ENCODE measurements around the gene DCP1B.

DCP1B gene

GRCh38 chr12:2017546-2018337 lies 13.5 kb upstream of the DCP1B start:
- H3K27me3 ChIP-seq (replicated peaks; ENCODE audit: control insufficient read depth, insufficient read depth, low read length): no peaks in the 10 kb centered on the region; the same call in 1 of the 2 replicates
- no peak overlapping the region for H3K4me3 ChIP-seq (replicated peaks; ENCODE audit: low read depth, low read length)
- DNase-seq (ENCODE audit: extremely low read depth, insufficient read length): no peak
- TF ChIP-seq CTCF (IDR thresholded peaks at IDR 0.05; ENCODE audit: insufficient read depth, low read length, poor library complexity, severe bottlenecking): no peak
- no peaks in the 10 kb centered on the region for H3K36me3 ChIP-seq (ENCODE audit: control insufficient read depth, insufficient read depth, low read length)

GRCh38 chr12:2016862-2017545 lies 12.7 kb upstream of the DCP1B start:
- Histone ChIP-seq H3K4me3 (replicated peaks; ENCODE audit: low read depth, low read length) (no peak overlapping the region), H3K36me3 (ENCODE audit: control insufficient read depth, insufficient read depth, low read length) (no peaks in the 10 kb centered on the region), H3K27me3 (replicated peaks; ENCODE audit: control insufficient read depth, insufficient read depth, low read length) (no peaks in the 10 kb centered on the region; the same call in 1 of the 2 replicates)
- TF ChIP-seq CTCF (IDR thresholded peaks at IDR 0.05; ENCODE audit: insufficient read depth, low read length, poor library complexity, severe bottlenecking): no peak
- DNase-seq (ENCODE audit: extremely low read depth, insufficient read length): no peak

- H3K4me3 ChIP-seq (replicated peaks; ENCODE audit: low read depth, low read length): no peak overlapping the region
- DNase-seq (ENCODE audit: extremely low read depth, insufficient read length): no peak
- no peaks in the 10 kb centered on the region for H3K27me3 ChIP-seq (replicated peaks; ENCODE audit: control insufficient read depth, insufficient read depth, low read length)
- H3K36me3 ChIP-seq (ENCODE audit: control insufficient read depth, insufficient read depth, low read length): no peaks in the 10 kb centered on the region
- TF ChIP-seq CTCF (IDR thresholded peaks at IDR 0.05; ENCODE audit: insufficient read depth, low read length, poor library complexity, severe bottlenecking): no peak
Observed at GRCh38 chr12:2014231-2014630, 10.0 kb upstream of the DCP1B start.

GRCh38 chr12:2013527-2014223 lies 9.4 kb upstream of the DCP1B start:
- no peak for TF ChIP-seq CTCF (IDR thresholded peaks at IDR 0.05; ENCODE audit: insufficient read depth, low read length, poor library complexity, severe bottlenecking)
- Histone ChIP-seq H3K4me3 (replicated peaks; ENCODE audit: low read depth, low read length) (no peak overlapping the region), H3K36me3 (ENCODE audit: control insufficient read depth, insufficient read depth, low read length) (no peaks in the 10 kb centered on the region), H3K27me3 (replicated peaks; ENCODE audit: control insufficient read depth, insufficient read depth, low read length) (no peaks in the 10 kb centered on the region)
- no peak for DNase-seq (ENCODE audit: extremely low read depth, insufficient read length)

GRCh38 chr12:2013086-2013485 lies 8.8 kb upstream of the DCP1B start:
- no peaks in the 10 kb centered on the region for H3K36me3 ChIP-seq (ENCODE audit: control insufficient read depth, insufficient read depth, low read length)
- H3K4me3 ChIP-seq (replicated peaks; ENCODE audit: low read depth, low read length): no peak overlapping the region
- no peak for TF ChIP-seq CTCF (IDR thresholded peaks at IDR 0.05; ENCODE audit: insufficient read depth, low read length, poor library complexity, severe bottlenecking)
- H3K27me3 ChIP-seq (replicated peaks; ENCODE audit: control insufficient read depth, insufficient read depth, low read length): no peaks in the 10 kb centered on the region
- DNase-seq (ENCODE audit: extremely low read depth, insufficient read length): no peak
